Stimulated activated naive CD8-positive, alpha-beta T cell treated with anti-CD3 and anti-CD28 coated beads, Interleukin-15, amount 100 ng/mL, for 72 hours (primary cell): ENCODE measurements around the gene ANAPC4.
"Not testable (repeated sequence)": the region's sequence is repeated elsewhere in the genome, so short reads cannot be mapped to it uniquely, and the experiment has no call there.

Experiments used
- ATAC-seq: fragments of 150-1000 bp; cut with Tn5 transposase; 2 replicates; pipeline ENCODE4 v1.10.0; 2021; ENCODE audit warnings: mild to moderate bottlenecking, moderate library complexity
- DNase-seq, 2 donors: peaks; one replicate each; pipeline ENCODE4 v3.0.0; 2021 to 2022
- H3K27ac Mint-ChIP-seq, 2 donors: one replicate each; pipeline ENCODE4 v1.8.0; 2022; ENCODE audit warnings: mild to moderate bottlenecking in 2 of 2, mixed read lengths in 2 of 2, moderate library complexity in 2 of 2
- H3K27me3 Mint-ChIP-seq: one replicate; pipeline ENCODE4 v1.8.0; 2022; ENCODE audit warnings: mixed read lengths
- H3K4me1 Mint-ChIP-seq: one replicate; pipeline ENCODE4 v1.8.0; 2022; ENCODE audit warnings: mild to moderate bottlenecking, mixed read lengths
- H3K4me3 Mint-ChIP-seq, 2 donors: one replicate each; pipeline ENCODE4 v1.8.0; 2022; ENCODE audit warnings: mild to moderate bottlenecking in 2 of 2, mixed read lengths in 2 of 2, moderate library complexity in 1 of 2
- H3K9me3 Mint-ChIP-seq, 2 donors: one replicate each; pipeline ENCODE4 v1.8.0; 2022; ENCODE audit warnings: mixed read lengths in 2 of 2

Gene ANAPC4, protein sequence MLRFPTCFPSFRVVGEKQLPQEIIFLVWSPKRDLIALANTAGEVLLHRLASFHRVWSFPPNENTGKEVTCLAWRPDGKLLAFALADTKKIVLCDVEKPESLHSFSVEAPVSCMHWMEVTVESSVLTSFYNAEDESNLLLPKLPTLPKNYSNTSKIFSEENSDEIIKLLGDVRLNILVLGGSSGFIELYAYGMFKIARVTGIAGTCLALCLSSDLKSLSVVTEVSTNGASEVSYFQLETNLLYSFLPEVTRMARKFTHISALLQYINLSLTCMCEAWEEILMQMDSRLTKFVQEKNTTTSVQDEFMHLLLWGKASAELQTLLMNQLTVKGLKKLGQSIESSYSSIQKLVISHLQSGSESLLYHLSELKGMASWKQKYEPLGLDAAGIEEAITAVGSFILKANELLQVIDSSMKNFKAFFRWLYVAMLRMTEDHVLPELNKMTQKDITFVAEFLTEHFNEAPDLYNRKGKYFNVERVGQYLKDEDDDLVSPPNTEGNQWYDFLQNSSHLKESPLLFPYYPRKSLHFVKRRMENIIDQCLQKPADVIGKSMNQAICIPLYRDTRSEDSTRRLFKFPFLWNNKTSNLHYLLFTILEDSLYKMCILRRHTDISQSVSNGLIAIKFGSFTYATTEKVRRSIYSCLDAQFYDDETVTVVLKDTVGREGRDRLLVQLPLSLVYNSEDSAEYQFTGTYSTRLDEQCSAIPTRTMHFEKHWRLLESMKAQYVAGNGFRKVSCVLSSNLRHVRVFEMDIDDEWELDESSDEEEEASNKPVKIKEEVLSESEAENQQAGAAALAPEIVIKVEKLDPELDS

DNA sequence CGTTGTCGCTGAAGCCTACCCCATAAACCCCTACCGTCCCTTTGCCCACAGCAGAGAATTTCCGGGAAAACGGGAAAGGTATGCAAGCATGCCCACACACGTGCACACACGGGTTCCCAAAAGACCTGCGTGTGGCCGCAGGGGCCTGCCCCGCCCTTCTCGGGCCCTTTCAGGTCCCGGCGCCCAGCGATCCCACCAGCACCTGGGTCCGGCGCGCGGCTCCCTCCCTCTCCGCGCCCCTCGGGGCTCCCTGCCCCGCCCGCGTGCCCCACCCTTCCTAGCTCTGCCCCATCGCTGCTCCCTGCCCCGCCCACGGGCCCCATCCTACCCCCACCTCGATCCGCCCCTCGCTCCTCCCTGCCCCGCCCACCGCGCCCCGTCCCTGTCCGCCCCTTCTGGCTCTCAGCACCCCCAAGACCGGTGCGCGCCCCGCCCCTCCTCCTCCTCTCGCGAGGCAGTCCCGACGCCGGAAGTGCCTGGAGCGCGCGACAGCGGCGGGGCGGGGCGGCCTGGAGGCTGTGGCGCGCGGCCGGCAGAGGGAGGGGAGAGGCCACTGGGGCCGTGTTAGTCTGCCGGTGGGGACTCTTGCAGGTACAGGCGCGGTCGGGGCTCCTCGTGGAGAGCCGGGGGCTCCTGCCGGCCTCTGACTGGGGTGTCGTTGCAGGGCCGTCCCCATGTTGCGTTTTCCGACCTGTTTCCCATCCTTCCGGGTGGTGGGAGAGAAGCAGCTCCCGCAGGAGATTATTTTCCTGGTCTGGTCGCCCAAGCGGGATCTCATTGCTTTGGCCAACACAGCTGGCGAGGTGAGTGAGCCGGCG, at the start of gene ANAPC4:
TSS of gene ANAPC4 (plus strand) at position 510 of the 818 bp plus-strand sequence. CDS start at position 675, 165 bp downstream.
- H3K9me3 Mint-ChIP-seq, result no peaks in the 10 kb centered on the region
- H3K27ac Mint-ChIP-seq, result peak within 1 kb of the TSS; percentile 95 to 96
- ATAC-seq (peak; percentile 97), DNase-seq (peak; percentile 93 to 95)
- peaks cover 5% of the 10 kb centered on the region for H3K4me1 Mint-ChIP-seq
- no peaks in the 10 kb centered on the region for H3K27me3 Mint-ChIP-seq
- no peak within 1 kb of the TSS for H3K4me3 Mint-ChIP-seq

DNA sequence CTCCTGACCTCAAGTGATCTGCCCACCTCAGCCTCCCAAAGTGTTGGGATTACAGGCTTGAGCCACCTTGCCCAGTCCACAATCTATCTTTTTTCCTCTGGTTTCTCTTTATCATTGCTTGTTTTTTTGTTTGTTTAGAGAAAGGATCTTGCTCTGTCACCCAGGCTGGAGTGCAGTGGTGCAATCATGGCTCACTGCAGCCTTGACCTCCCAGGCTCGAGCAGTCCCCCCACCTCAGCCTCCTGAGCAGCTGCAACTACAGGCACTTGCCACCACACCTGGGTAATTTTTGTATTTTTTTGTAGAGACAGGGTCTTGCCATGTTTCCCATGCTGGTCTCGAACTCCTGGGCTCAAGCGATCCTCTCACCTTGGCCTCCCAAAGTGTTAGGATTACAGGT, 48.6 kb upstream of the ANAPC4 start:
- peaks cover 29% of the 10 kb centered on the region for H3K4me1 Mint-ChIP-seq
- H3K4me3 Mint-ChIP-seq, H3K27me3 Mint-ChIP-seq, ATAC-seq, DNase-seq, H3K9me3 Mint-ChIP-seq: not testable (repeated sequence)
- H3K27ac Mint-ChIP-seq, result peak overlapping the region in 1 of 2 donors; percentile 74

DNA sequence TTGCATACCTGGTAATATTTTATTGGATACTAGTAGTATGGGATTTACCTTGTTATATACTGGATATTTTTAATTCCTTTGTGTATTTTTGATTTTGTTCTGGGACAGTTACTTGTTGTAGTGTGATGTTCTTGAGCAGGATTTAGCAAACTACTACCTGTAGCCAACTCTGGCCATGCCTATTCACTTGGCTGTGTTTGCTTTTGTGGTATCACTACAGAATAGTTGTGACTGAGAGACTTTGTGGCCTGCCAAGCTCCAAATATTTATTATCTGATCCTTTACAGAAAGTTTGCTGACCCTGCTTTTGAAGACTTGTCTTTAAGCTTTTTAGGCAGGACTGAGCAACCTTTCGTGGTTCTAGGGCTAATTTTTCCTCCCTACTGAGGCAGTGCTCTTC, 46.7 kb upstream of the ANAPC4 start:
- no peak for ATAC-seq
- Mint-ChIP-seq H3K27me3 (no peaks in the 10 kb centered on the region), H3K27ac (no peak overlapping the region), H3K4me3 (no peak overlapping the region), H3K4me1 (peaks cover 29% of the 10 kb centered on the region), H3K9me3 (no peaks in the 10 kb centered on the region)
- no peak for DNase-seq

DNA sequence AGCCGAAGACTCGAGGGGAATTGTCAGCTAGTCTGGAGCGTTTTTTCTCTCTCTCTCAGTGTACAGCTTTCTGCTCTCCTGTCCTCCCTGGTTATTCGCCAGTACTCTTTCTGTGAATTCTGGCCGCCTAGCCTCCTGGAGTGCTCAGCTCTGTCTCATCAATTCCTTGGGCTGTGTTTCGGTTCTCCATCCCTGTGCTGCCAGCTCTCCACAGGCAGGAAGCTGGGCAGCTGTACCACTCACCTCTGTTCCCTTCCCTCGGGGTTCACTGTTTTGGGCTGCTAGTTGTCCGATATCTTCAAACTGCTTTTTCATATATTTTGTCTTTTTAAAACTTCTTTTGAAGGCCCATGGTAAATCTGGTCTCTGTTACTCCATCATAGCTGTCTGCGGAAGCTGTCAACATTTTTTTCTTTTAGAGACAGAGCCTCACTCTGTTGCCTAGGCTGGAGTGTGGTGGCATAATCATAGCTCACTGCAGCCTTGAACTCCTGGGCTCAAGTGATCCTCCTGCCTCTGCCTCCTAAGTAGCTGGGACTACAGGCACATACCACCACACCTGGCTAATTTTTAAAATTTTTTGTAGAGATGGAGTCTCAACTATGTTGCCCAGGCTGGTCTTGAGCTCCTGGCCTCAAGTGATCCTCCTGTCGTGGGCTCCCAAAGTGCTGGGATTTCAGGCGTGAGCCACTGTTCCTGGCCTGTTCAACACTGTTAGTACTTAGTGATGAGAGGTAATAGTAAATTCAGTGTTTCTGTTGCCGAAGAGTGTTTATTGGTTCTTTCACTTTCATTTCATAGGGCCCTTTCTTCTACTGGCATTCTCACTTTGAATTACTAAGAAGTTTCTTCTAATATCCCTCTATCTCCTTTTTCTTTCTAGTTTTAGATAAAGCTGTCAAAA, 45.9 kb upstream of the ANAPC4 start:
- peak; percentile 66 for ATAC-seq
- DNase-seq, result no peak
- H3K27me3 Mint-ChIP-seq, result no peaks in the 10 kb centered on the region
- peak overlapping the region; percentile 73 to 81 for H3K4me3 Mint-ChIP-seq
- H3K4me1 Mint-ChIP-seq, result peaks cover 26% of the 10 kb centered on the region
- H3K9me3 Mint-ChIP-seq, result no peaks in the 10 kb centered on the region
- peak overlapping the region; percentile 95 to 98 for H3K27ac Mint-ChIP-seq

DNA sequence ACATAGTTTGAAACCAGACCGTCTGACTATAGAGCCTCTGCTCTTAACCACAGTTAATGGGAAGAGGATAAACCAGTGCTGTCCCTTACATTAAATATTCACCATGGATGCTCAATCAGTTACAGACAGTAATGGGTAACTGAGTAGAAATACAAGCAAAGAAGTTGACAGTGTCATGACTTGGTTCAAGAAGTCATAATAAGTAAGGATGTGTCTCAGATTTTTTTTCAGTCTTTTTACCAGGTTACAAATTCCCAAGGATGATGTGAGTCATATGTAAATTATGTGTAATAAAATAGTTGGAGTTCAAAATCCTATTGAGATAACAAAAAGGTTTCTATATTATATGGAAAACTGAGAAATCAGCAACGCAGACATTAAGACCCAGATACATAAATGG, 33.4 kb upstream of the ANAPC4 start:
- no peak overlapping the region for H3K4me3 Mint-ChIP-seq
- no peaks in the 10 kb centered on the region for H3K9me3 Mint-ChIP-seq
- no peak overlapping the region for H3K27ac Mint-ChIP-seq
- peaks cover 8% of the 10 kb centered on the region for H3K4me1 Mint-ChIP-seq
- ATAC-seq (no peak), DNase-seq (no peak)
- no peaks in the 10 kb centered on the region for H3K27me3 Mint-ChIP-seq

DNA sequence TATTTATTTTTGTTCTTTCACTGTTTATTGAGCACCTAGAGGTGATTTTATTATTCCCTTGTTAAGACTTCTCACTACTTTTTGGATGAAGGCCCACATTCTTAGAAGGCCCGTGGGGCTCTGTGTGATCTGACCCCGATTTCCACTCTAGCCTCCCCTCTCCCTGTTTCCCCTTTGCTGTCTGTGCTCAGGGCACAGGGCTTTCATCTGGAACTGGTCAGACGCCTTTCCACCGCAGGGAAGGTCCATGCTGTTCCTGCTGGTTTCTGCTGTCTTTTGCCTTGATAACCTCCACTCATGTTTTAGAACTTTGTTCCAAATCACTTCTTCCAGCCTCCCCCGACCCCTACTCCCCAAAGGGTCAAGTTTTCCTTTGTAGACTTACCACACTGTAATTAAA, 31.3 kb upstream of the ANAPC4 start:
- H3K9me3 Mint-ChIP-seq, result no peaks in the 10 kb centered on the region
- peaks cover 8% of the 10 kb centered on the region for H3K4me1 Mint-ChIP-seq
- no peak overlapping the region for H3K4me3 Mint-ChIP-seq
- no peak for DNase-seq
- no peaks in the 10 kb centered on the region for H3K27me3 Mint-ChIP-seq
- no peak overlapping the region for H3K27ac Mint-ChIP-seq
- no peak for ATAC-seq

DNA sequence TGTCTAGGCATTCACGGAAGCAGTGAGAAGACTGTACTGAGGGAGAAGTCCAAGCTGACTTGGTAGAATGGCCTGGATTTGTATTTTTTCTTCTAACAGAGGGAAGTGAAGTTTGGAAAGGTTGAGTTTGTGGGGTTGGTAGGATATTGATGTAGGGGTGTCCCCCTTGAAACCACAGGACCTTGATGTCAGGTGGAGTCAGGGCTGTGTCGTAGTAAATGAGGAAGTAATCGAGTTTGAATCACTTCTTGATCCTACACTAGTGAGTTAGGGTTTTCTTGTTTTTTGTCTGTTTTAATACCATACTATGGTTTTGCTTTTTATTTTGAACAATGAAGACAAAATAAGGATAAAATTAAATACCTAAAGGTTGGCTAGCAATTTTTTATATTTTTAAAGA, 30.1 kb upstream of the ANAPC4 start:
- Mint-ChIP-seq H3K4me1 (peaks cover 8% of the 10 kb centered on the region), H3K4me3 (no peak overlapping the region), H3K27me3 (no peaks in the 10 kb centered on the region), H3K9me3 (no peaks in the 10 kb centered on the region), H3K27ac (no peak overlapping the region)
- DNase-seq (no peak), ATAC-seq (peak; percentile 58)

DNA sequence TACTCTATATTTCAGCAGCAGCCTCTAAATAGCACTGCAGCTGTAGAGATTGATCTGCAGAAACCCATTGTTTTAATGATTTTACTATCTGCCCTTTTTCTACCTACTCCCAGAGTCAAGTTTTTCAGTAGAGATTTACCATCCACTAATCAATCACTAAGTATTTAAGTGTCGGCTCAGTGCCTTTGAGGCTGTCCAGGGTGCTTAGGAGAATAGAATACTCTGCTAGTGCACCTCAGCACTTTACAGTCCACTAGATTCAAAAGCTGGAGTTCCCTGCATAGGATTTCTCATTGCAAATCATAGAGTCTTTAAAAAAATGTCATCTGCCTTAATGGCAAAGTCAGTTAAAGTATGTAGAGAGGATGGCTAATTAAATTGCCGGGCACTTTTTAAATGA, 29.6 kb upstream of the ANAPC4 start:
- ATAC-seq (no peak), DNase-seq (no peak)
- peaks cover 8% of the 10 kb centered on the region for H3K4me1 Mint-ChIP-seq
- H3K27ac Mint-ChIP-seq, result peak overlapping the region in 1 of 2 donors; percentile 31
- no peaks in the 10 kb centered on the region for H3K9me3 Mint-ChIP-seq
- H3K4me3 Mint-ChIP-seq, result no peak overlapping the region
- H3K27me3 Mint-ChIP-seq, result no peaks in the 10 kb centered on the region

DNA sequence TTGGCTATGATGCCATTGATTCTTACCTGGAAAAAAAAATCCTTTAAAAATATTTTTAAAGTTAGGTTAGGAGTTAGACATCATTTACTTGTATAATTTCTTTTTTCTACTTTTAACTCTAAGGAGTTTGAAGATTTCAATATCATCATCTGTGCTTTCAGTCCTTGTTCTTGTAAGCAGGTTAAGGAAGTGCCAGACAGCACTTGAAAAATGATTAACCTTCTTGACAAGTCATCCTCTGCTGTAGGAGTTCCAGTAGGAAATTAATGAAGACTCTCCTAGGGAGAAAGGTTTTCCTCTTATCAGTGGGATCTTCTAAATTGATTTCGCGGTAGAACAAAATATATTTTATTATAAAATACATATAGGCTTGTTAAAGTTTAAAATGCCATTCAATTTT, 29.1 kb upstream of the ANAPC4 start:
- no peak overlapping the region for H3K4me3 Mint-ChIP-seq
- no peak overlapping the region for H3K27ac Mint-ChIP-seq
- DNase-seq (no peak), ATAC-seq (no peak)
- H3K4me1 Mint-ChIP-seq, result peaks cover 8% of the 10 kb centered on the region
- H3K9me3 Mint-ChIP-seq, result no peaks in the 10 kb centered on the region
- no peaks in the 10 kb centered on the region for H3K27me3 Mint-ChIP-seq

DNA sequence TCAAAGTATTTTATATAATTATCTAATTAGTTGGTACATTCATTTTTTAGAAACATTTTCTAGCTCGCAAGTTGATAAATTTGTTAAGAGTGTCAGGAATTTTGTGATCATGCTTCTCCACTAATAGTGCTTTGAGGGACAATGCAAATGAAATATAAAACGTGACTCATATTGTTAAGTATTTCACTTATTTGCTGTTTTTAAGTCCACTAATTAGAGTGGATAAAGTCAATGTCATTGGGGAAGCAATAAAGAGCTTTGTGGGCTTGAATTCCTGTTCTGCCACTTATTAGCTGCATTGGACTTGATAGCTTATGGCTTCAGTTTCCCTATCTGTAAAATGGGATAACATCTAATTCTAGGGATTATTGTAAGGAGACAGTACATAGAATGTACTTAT, 26.5 kb upstream of the ANAPC4 start:
- Mint-ChIP-seq H3K27me3 (no peaks in the 10 kb centered on the region), H3K27ac (no peak overlapping the region), H3K4me1 (peaks cover 8% of the 10 kb centered on the region), H3K4me3 (no peak overlapping the region), H3K9me3 (no peaks in the 10 kb centered on the region)
- ATAC-seq (no peak), DNase-seq (no peak)

DNA sequence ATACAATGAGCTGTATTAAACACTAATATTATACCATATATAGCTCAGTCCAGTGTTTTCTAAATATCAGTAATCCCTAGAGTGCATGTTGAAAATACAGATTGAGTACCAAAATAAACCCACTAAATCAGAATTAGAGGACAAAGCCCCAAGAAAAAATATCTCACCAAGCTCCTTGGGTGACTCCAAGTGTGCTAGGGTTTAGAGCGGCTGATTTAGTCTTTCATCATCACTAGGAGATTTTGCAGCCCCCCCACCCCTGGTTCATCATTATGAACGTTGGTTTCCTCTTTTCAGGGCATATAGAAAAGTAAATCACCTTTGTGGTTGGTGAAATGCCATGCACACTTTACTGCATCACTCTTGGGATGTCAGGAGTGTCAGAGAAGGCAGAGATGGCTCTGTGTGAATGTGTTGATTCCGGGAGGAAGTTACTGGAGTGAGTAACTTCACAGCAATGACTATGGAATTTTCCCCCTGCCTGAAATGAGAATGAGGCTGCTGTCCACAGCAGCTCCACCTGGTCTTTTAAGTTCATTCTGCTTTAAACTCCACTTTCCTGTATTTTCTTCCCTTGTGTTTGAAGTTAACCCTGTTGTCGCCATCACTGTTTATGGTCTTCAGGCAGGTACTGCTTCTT, 25.2 kb upstream of the ANAPC4 start:
- DNase-seq (no peak), ATAC-seq (no peak)
- Mint-ChIP-seq H3K9me3 (no peaks in the 10 kb centered on the region), H3K27me3 (no peaks in the 10 kb centered on the region), H3K4me3 (no peak overlapping the region), H3K4me1 (peaks cover 2% of the 10 kb centered on the region), H3K27ac (no peak overlapping the region)

DNA sequence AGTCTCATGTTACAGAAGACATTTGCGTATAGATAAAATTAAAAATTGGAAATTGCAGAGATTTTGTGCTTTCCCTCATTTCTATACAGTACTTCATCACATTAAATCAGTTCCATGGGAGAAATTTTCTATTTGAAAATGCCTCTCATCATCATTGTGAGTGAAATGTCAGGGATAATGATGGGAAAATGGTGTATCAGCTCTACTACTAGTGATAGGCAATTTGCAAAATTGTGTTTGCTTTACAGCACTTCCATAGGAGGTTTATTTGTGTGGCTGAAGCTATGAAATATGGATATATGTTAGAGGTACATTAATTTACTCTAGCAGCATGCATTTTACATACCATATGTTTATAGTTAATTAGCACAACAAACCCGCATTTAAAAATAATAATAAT, 21.0 kb upstream of the ANAPC4 start:
- peaks cover 0 to 7% of the 10 kb centered on the region in 2 donors for H3K9me3 Mint-ChIP-seq
- no peak overlapping the region for H3K4me3 Mint-ChIP-seq
- H3K27me3 Mint-ChIP-seq, result no peaks in the 10 kb centered on the region
- no peaks in the 10 kb centered on the region for H3K4me1 Mint-ChIP-seq
- no peak overlapping the region for H3K27ac Mint-ChIP-seq
- DNase-seq, result no peak
- ATAC-seq, result no peak

DNA sequence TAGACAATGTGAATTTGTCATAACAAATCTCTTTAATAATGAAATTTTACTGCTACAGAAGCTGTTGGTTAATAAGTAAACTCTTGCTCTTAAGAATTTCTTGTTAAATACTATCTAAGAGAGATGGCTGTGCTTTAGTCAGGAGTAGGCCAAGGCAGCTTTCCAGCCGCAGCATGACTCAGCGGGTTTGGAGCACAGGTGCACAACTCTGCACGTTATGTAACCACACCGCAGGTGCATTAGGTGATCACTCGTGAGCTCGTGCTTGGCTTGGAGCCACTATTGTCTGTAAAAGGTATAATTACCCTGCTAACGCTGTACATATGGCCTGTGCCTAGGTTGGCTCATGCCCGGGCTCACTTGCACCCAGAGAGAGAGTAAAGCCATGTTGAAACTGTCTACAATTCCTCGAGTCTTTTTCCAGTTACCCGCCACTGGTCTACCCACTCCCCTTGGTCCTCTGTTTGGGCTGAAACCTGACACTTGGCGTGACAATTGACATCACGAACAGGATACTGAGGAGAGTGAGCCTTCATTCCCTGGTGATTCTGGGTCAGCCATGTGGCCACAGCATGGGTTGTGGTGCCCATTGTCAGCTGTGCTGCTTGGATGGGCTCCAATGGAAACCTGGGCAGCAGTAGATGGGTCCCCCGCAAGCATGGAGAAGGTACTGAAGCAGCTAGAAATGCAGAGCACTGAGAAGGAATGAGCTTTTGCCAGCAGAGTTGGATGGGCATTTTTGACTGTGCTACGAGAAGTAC, 18.4 kb upstream of the ANAPC4 start:
- ATAC-seq (no peak), DNase-seq (no peak)
- no peaks in the 10 kb centered on the region for H3K27me3 Mint-ChIP-seq
- H3K4me1 Mint-ChIP-seq, result no peaks in the 10 kb centered on the region
- H3K27ac Mint-ChIP-seq, result no peak overlapping the region
- peaks cover 0 to 7% of the 10 kb centered on the region in 2 donors for H3K9me3 Mint-ChIP-seq
- no peak overlapping the region for H3K4me3 Mint-ChIP-seq

DNA sequence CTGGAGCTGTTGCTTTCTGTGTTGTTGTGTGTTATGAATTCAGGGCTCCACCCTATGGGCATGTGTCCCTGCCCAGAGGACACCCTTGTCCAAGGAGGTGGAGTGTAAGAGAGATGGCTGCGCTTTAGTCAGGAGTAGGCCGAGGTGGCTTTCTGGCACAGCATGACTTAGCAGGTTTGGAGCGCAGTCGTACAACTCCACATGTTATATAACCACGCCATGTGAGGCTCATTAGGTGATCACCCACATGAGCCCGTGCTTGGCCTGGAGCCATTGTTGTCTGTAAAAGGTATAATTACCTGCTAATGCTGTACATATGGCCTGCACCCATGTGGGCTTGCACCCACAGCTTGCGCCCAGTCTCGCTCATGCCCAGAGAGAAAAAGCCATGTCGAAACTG, 15.8 kb upstream of the ANAPC4 start:
- Mint-ChIP-seq H3K27ac (no peak overlapping the region), H3K27me3 (no peaks in the 10 kb centered on the region), H3K9me3 (peaks cover 0 to 7% of the 10 kb centered on the region in 2 donors), H3K4me3 (no peak overlapping the region), H3K4me1 (no peaks in the 10 kb centered on the region)
- ATAC-seq (no peak), DNase-seq (no peak)
